ENCODE results near the gene CCHCR1. TPM values are rescaled to one million over a fixed set of nuclear protein-coding genes. Genes with fewer than 3 reads are reported as not detected.

Gene CCHCR1
- total and polyA plus RNA-seq, 2 donors from 2014 or later: 24.1 to 26.2 TPM

DNA sequence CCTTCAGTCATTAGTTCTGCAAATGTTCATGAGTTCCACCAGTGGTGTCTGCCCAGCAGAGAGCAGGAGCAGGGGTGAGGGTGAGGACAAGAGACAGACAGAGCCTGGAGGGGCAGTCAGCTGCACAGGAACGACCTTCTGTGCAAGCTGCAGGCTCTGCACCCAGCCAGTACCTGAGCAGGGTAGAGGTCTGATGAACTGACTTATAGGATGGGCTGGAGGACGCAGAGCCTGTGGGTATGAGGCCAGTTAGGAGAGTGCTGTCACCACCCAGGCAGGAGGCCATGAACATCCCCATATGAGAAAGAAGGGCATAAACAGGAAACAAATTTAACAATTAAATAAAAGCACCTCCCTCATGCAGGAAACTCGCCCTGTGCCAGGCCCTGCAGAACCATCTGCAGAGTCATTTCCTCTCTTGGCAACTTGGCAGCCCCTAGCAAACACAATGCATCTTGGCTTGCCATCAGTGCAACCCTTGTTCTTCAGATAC, 63.2 kb downstream of the CCHCR1 start:
- peaks cover 0 to 4% (median 3%) of the 10 kb centered on the region in 3 donors for H3K4me1 ChIP-seq (ENCODE audit: control insufficient read depth in 2 of 3, insufficient read depth in 2 of 3, low read depth in 1 of 3, low read length in 3 of 3)
- TF ChIP-seq CTCF (IDR thresholded peaks at IDR 0.05; ENCODE audit: borderline replicate concordance, extremely low read depth, insufficient read depth): no peak
- H3K9ac ChIP-seq (ENCODE audit: low read length in 3 of 3): no peak overlapping the region
- H3K27ac ChIP-seq (ENCODE audit: low read depth in 2 of 2, low read length in 2 of 2): no peak overlapping the region
- no peaks in the 10 kb centered on the region for H3K9me3 ChIP-seq (ENCODE audit: control insufficient read depth in 2 of 3, insufficient read depth in 1 of 3, low read length in 3 of 3)
- H3K27me3 ChIP-seq (ENCODE audit: control insufficient read depth, insufficient read depth, low read length): no peaks in the 10 kb centered on the region
- DNase-seq: no peak
- intact Hi-C loops (cut with DNase I): no loop called here
- no peak overlapping the region for H3K4me3 ChIP-seq (ENCODE audit: low read length in 3 of 3)
- no peak for FAIRE-seq
- H3K36me3 ChIP-seq (ENCODE audit: control insufficient read depth in 2 of 3, insufficient read depth in 3 of 3, low read length in 3 of 3): no peaks in the 10 kb centered on the region

- Histone ChIP-seq H3K27me3 (ENCODE audit: control insufficient read depth, insufficient read depth, low read length) (no peaks in the 10 kb centered on the region), H3K27ac (ENCODE audit: low read depth in 2 of 2, low read length in 2 of 2) (no peak overlapping the region), H3K9ac (ENCODE audit: low read length in 3 of 3) (no peak overlapping the region), H3K36me3 (ENCODE audit: control insufficient read depth in 2 of 3, insufficient read depth in 3 of 3, low read length in 3 of 3) (no peaks in the 10 kb centered on the region), H3K4me3 (ENCODE audit: low read length in 3 of 3) (no peak overlapping the region), H3K4me1 (ENCODE audit: control insufficient read depth in 2 of 3, insufficient read depth in 2 of 3, low read depth in 1 of 3, low read length in 3 of 3) (peaks cover 0 to 4% (median 3%) of the 10 kb centered on the region in 3 donors), H3K9me3 (ENCODE audit: control insufficient read depth in 2 of 3, insufficient read depth in 1 of 3, low read length in 3 of 3) (no peaks in the 10 kb centered on the region)
- TF ChIP-seq CTCF (IDR thresholded peaks at IDR 0.05; ENCODE audit: borderline replicate concordance, extremely low read depth, insufficient read depth): no peak
- FAIRE-seq: no peak
- DNase-seq: no peak
- intact Hi-C loops (cut with DNase I): no loop called here
These were observed 64.7 kb downstream of the CCHCR1 start for GRCh38 chr6:31092769-31093505.

Other genes with a start within 250 kb of the CCHCR1 start
- 39.3 TPM for gene GTF2H4, start 249.6 kb downstream of the CCHCR1 start, total RNA-seq
- gene GTF2H4, start 249.6 kb downstream of the CCHCR1 start, polyA plus RNA-seq (ENCODE audit: insufficient read depth, low read depth, low replicate concordance): 20.9 TPM
- gene VARS2, start 243.6 kb downstream of the CCHCR1 start, total RNA-seq: 34.5 TPM
- 30.4 TPM for gene VARS2, start 243.6 kb downstream of the CCHCR1 start, polyA plus RNA-seq (ENCODE audit: insufficient read depth, low read depth, low replicate concordance)
- gene SFTA2, start 225.6 kb downstream of the CCHCR1 start, total RNA-seq: 30.5 TPM
- 7.4 TPM for gene SFTA2, start 225.6 kb downstream of the CCHCR1 start, polyA plus RNA-seq (ENCODE audit: insufficient read depth, low read depth, low replicate concordance)
- gene MUCL3, start 216.8 kb downstream of the CCHCR1 start, total RNA-seq: 0.13 TPM
- not detected for gene MUCL3, start 216.8 kb downstream of the CCHCR1 start, polyA plus RNA-seq (ENCODE audit: insufficient read depth, low read depth, low replicate concordance)
- not detected for gene MUC21, start 174.1 kb downstream of the CCHCR1 start, total RNA-seq
- gene MUC21, start 174.1 kb downstream of the CCHCR1 start, polyA plus RNA-seq (ENCODE audit: insufficient read depth, low read depth, low replicate concordance): not detected
- gene MUC22, start 147.3 kb downstream of the CCHCR1 start, total RNA-seq: not detected
- gene MUC22, start 147.3 kb downstream of the CCHCR1 start, polyA plus RNA-seq (ENCODE audit: insufficient read depth, low read depth, low replicate concordance): not detected
- gene C6orf15, start 45.2 kb downstream of the CCHCR1 start, total RNA-seq: not detected
- gene C6orf15, start 45.2 kb downstream of the CCHCR1 start, polyA plus RNA-seq (ENCODE audit: insufficient read depth, low read depth, low replicate concordance): not detected
- gene PSORS1C1, start 43.0 kb downstream of the CCHCR1 start, total RNA-seq: 3.6 TPM
- gene PSORS1C1, start 43.0 kb downstream of the CCHCR1 start, polyA plus RNA-seq (ENCODE audit: insufficient read depth, low read depth, low replicate concordance): 2.1 TPM
- gene CDSN, start 37.4 kb downstream of the CCHCR1 start, total RNA-seq: 0.13 TPM
- gene CDSN, start 37.4 kb downstream of the CCHCR1 start, polyA plus RNA-seq (ENCODE audit: insufficient read depth, low read depth, low replicate concordance): not detected
- gene PSORS1C2, start 18.7 kb downstream of the CCHCR1 start, total RNA-seq: not detected
- not detected for gene PSORS1C2, start 18.7 kb downstream of the CCHCR1 start, polyA plus RNA-seq (ENCODE audit: insufficient read depth, low read depth, low replicate concordance)
- gene TCF19, start 787 bp upstream of the CCHCR1 start, total RNA-seq: 7.1 TPM
- gene TCF19, start 787 bp upstream of the CCHCR1 start, polyA plus RNA-seq (ENCODE audit: insufficient read depth, low read depth, low replicate concordance): 5.1 TPM
- gene POU5F1, start 12.9 kb upstream of the CCHCR1 start, total RNA-seq: 19.9 TPM
- 7.9 TPM for gene POU5F1, start 12.9 kb upstream of the CCHCR1 start, polyA plus RNA-seq (ENCODE audit: insufficient read depth, low read depth, low replicate concordance)
- 901 TPM for gene HLA-C, start 114.3 kb upstream of the CCHCR1 start, total RNA-seq
- 433 TPM for gene HLA-C, start 114.3 kb upstream of the CCHCR1 start, polyA plus RNA-seq (ENCODE audit: insufficient read depth, low read depth, low replicate concordance)
- 1,532 TPM for gene HLA-B, start 199.4 kb upstream of the CCHCR1 start, total RNA-seq
- gene HLA-B, start 199.4 kb upstream of the CCHCR1 start, polyA plus RNA-seq (ENCODE audit: insufficient read depth, low read depth, low replicate concordance): 1,348 TPM
- gene MICA, start 245.8 kb upstream of the CCHCR1 start, total RNA-seq: 27.5 TPM
- gene MICA, start 245.8 kb upstream of the CCHCR1 start, polyA plus RNA-seq (ENCODE audit: insufficient read depth, low read depth, low replicate concordance): 34.7 TPM

All from kidney (tissue), 14 donors.